Sigmoid colon (tissue), 7 donors: ENCODE measurements around the gene NTRK1. TPM values are rescaled to one million over a fixed set of nuclear protein-coding genes. Genes with fewer than 3 reads are reported as not detected.

ENCODE experiments used
- DNase-seq: peaks from one replicate; pipeline ENCODE4 v3.0.0-alpha.2; 2019
- H3K27ac ChIP-seq, 4 donors: fragments of 200-600 bp; sonication (generic); one replicate each; pipeline ENCODE4 v1.5.1; 2016 to 2019; ENCODE audit warnings: mild to moderate bottlenecking in 1 of 4
- H3K27me3 ChIP-seq, 3 donors: fragments of 200-600 bp; sonication (generic); one replicate each; pipeline ENCODE4 v1.5.1; 2019; ENCODE audit warnings: mild to moderate bottlenecking in 1 of 3
- H3K36me3 ChIP-seq, 4 donors: fragments of 200-600 bp; sonication (generic); one replicate each; pipeline ENCODE4 v1.5.1; 2016 to 2019
- H3K4me1 ChIP-seq, 4 donors: fragments of 200-600 bp; sonication (generic); one replicate each; pipeline ENCODE4 v1.5.1; 2017 to 2019
- H3K4me3 ChIP-seq, 4 donors: fragments of 200-600 bp; sonication (generic); one replicate each; pipeline ENCODE4 v1.5.1; 2017 to 2019; ENCODE audit warnings: mild to moderate bottlenecking in 2 of 4, moderate library complexity in 1 of 4
- H3K9me3 ChIP-seq, 4 donors: fragments of 200-600 bp in 3 of 4; sonication (generic) in 3 of 4; one replicate each; pipeline versions ENCODE4 v1.5.1 to v1.6.1; 2013 to 2019
- EP300 ChIP-seq, 4 donors: sonication (generic); formaldehyde crosslinking; IDR thresholded peaks; one replicate each; pipeline ENCODE4 v1.6.1; 2017; ENCODE audit warnings: antibody characterized with exemption in 4 of 4
- POLR2A ChIP-seq, 2 donors: fragments of 450-650 bp; IDR thresholded peaks; one replicate each; pipeline ENCODE4 v1.6.1; 2016; ENCODE audit warnings: antibody characterized with exemption in 2 of 2, mild to moderate bottlenecking in 2 of 2, moderate library complexity in 2 of 2
- POLR2AphosphoS5 ChIP-seq, 4 donors: sonication (generic); formaldehyde crosslinking; IDR thresholded peaks; one replicate each; pipeline ENCODE4 v1.6.1; 2017; ENCODE audit warnings: antibody characterized with exemption in 4 of 4
- WGBS, 2 donors: extraction: QIAGEN DNeasy Blood & Tissue Kit; methylation state at CpG; one replicate each; pipeline ENCODE4 v1.1.7; 2013; 5-methylcytosine and 5-hydroxymethylcytosine counted together
- intact Hi-C: fragments of 100-400 bp; cut with DNase I; formaldehyde crosslinking; loops from one replicate; pipeline ENCODE4 v1.15.1; 2023
- polyA plus RNA-seq, 3 donors: library from polyadenylated mRNA; stranded (reverse); fragments of 200-250 nt; gene quantifications; one replicate each; pipeline ENCODE4 v1.2.3, GENCODE V29; 2013
- total RNA-seq, 4 donors: library from RNA; depleted of rRNA; stranded (reverse); fragments of >200 nt; gene quantifications; one replicate each; pipeline ENCODE4 v1.1.0, GENCODE V29; 2016
- TF ChIP-seq, protein P1 (sequence below), 4 experiments: fragments of 450-650 bp in 3 of 4; fragments of 200-600 bp in 1 of 4; IDR thresholded peaks; one replicate each; pipeline ENCODE4 v1.5.1; 2016 to 2019; ENCODE audit warnings: antibody characterized with exemption in 4 of 4, mild to moderate bottlenecking in 3 of 4, moderate library complexity in 2 of 4
- donor health status: healthy with polysubstance abuse.
- donor health status: Bipolar disorder and iron deficiency.
- donor health status: healthy.

The NTRK1 gene
- total and polyA plus RNA-seq, 7 donors, result 0.42 to 4.9 (median 2.0) TPM; not detected in 1

DNA sequence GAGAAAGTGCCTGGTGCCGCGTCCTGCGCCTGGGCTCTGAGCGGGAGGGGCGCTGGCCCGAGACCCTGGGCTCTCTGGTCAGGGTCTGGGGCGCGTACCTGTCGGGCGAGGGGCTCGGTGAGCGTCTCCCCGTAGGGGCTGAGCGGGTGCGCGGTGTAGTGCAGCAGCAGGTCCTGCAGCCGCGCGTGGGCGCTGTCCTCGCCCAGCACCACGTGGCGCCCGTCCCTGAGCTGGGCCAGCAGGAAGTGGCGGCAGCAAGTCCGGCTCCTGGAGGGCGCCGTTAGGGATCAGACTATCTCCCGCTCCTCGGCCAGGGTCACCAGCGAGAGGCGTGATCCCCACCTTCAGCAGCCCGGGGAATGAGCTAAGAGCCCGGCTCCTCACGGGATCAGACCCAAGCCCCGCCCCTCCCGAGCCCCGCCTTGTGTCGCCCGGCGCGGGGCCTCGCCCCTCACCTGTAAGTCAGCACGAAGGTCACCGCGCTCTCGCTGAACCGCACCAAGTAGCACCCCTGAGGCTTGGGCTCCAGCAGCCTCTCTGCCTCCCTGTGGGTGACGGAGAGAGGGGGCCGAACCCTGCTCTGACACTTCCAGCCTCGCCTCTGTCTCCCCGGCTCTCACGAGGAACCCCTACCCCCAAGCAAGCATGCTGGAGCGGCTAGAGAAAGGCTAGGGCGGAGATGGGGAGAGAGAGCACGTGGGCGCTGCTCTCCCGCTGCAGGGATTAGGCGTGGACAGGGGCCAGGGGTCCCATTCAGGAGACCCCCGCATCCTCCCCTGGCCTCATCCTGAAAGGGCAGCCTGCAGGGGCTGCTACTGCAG lies 46.7 kb upstream of the NTRK1 start:
- Histone ChIP-seq H3K27ac (peak overlapping the region in 3 of 4 donors; percentile 57 to 77 (median 66)), H3K9me3 (no peaks in the 10 kb centered on the region), H3K4me3 (peak overlapping the region; percentile 13 to 54 (median 45)), H3K4me1 (peaks cover 0 to 17% (median 13%) of the 10 kb centered on the region in 4 donors), H3K27me3 (peaks cover 0 to 16% (median 0%) of the 10 kb centered on the region in 3 donors), H3K36me3 (no peaks in the 10 kb centered on the region)
- DNase-seq, result peak; percentile 83
- intact Hi-C loops, result no loop called here
- TF ChIP-seq, protein P1, sequence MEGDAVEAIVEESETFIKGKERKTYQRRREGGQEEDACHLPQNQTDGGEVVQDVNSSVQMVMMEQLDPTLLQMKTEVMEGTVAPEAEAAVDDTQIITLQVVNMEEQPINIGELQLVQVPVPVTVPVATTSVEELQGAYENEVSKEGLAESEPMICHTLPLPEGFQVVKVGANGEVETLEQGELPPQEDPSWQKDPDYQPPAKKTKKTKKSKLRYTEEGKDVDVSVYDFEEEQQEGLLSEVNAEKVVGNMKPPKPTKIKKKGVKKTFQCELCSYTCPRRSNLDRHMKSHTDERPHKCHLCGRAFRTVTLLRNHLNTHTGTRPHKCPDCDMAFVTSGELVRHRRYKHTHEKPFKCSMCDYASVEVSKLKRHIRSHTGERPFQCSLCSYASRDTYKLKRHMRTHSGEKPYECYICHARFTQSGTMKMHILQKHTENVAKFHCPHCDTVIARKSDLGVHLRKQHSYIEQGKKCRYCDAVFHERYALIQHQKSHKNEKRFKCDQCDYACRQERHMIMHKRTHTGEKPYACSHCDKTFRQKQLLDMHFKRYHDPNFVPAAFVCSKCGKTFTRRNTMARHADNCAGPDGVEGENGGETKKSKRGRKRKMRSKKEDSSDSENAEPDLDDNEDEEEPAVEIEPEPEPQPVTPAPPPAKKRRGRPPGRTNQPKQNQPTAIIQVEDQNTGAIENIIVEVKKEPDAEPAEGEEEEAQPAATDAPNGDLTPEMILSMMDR (IDR thresholded peaks at IDR 0.05), result peak in 3 of 4 experiments; percentile 31 to 53 (median 52)
- TF ChIP-seq EP300 (IDR thresholded peaks at IDR 0.05), result no peak
- 5 to 10% methylated on average over 60 of the region's 60 CpGs for WGBS, 2 donors

DNA sequence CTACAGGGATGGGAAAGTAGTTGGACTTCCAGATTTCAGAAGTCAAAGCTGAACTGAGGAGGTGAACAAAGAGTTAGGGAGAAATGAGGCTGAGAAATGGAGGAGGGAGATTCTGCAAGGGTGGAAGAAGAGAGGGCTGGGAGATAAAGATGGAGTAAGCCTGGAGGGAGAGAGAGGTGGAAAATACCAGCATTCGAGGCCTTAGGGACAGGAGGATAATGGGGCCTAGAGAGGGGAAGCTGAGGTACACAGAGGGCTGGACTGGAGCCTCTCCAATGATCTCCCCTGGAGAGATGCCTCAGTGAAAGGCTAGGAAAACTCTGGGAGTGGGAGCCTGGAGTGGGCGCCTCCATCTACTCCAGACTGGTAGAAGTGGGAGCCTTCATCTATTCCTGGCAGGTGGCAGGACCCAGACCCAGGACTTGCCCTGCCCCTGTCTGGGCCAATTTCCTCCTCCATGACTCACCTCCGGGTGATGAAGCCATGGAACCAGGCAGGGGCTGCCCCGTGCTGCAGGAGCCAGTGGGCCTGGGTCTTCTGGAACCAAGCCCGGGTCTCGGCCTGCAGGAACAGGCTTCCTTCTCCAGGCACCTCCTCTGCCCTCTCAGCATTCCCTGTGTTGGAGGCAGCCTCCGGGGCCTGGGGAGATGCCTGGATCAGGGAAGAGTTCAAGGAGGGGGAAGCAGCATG lies 45.9 kb upstream of the NTRK1 start:
- peak overlapping the region; percentile 57 to 77 (median 63) for H3K27ac ChIP-seq
- DNase-seq, result no peak
- no peaks in the 10 kb centered on the region for H3K9me3 ChIP-seq

DNA sequence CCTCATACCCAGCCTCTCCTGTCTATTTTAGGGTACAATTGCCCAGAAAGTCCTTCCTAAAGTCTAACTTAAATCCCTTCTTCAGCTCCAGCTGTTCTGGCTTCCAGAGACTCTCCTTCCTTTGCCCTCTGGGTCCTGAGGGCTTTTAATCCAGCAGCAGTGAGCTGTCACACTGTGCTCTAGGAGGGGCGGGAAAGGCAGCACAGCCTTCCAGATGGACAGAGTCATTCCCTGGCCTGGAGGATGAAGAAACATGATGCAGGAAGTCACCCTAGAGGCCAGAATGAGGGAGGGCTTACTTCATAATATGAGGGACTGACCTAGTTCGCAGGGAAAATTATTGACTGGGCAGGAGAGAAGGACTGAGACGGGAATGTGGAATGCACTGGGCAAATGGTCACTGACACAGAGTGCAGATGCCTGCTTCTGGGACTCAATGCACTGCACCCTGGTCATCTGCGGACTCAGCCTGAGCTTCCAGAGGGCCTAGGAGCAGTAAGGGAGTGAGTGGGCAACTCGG lies 45.3 kb upstream of the NTRK1 start:
- peaks cover 0 to 16% (median 0%) of the 10 kb centered on the region in 3 donors for H3K27me3 ChIP-seq
- TF ChIP-seq POLR2A (IDR thresholded peaks at IDR 0.05) (no peak), POLR2AphosphoS5 (IDR thresholded peaks at IDR 0.05) (peak; percentile 41 to 72 (median 56))
- WGBS, 2 donors, result 68% methylated on average over 5 of the region's 5 CpGs
- peaks cover 0 to 17% (median 13%) of the 10 kb centered on the region in 4 donors for H3K4me1 ChIP-seq
- peak; percentile 92 for DNase-seq
- H3K27ac ChIP-seq, result peak overlapping the region; percentile 57 to 77 (median 63)
- H3K36me3 ChIP-seq, result no peaks in the 10 kb centered on the region
- H3K4me3 ChIP-seq, result peak overlapping the region in 3 of 4 donors; percentile 22 to 36 (median 30)
- intact Hi-C loops, result no loop called here
- no peaks in the 10 kb centered on the region for H3K9me3 ChIP-seq

More for the DNA sequence above, 45.9 kb upstream of the NTRK1 start:
- Histone ChIP-seq H3K27me3 (peaks cover 0 to 16% (median 0%) of the 10 kb centered on the region in 3 donors), H3K4me3 (peak overlapping the region in 2 of 4 donors; percentile 52 to 54), H3K36me3 (no peaks in the 10 kb centered on the region), H3K4me1 (peaks cover 0 to 17% (median 13%) of the 10 kb centered on the region in 4 donors)
- 84 to 86% methylated on average over 7 of the region's 7 CpGs for WGBS, 2 donors
- no peak for TF ChIP-seq EP300 (IDR thresholded peaks at IDR 0.05)
- TF ChIP-seq POLR2A (IDR thresholded peaks at IDR 0.05), result no peak
- TF ChIP-seq, protein P1 (IDR thresholded peaks at IDR 0.05), result no peak
- TF ChIP-seq POLR2AphosphoS5 (IDR thresholded peaks at IDR 0.05), result no peak
- intact Hi-C loops, result no loop called here

DNA sequence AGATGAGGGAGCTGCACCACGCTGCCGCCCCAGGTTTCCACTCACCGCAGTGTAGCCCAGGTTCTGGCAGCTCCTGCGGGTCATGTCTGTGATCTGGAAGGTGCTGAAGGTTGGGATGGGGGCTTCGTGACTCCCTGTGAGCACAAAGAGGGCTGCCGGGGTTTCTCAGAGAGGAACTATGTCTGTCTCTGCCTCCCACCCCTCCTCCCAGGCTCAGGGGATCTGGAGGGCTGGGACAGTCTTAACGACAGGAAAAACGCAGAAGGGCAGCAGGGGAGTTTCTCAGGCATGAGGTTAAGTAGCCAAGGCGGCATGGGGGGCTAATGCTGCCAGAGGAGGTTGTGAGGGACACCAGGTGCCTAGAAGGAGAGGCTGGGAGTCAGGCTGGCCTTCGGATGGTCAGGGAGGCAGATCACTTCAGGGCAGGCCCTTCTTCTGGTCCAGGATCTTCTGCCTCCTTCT lies 44.7 kb upstream of the NTRK1 start:
- no peak for TF ChIP-seq POLR2AphosphoS5 (IDR thresholded peaks at IDR 0.05)
- TF ChIP-seq EP300 (IDR thresholded peaks at IDR 0.05), result no peak
- no peak for TF ChIP-seq POLR2A (IDR thresholded peaks at IDR 0.05)
- TF ChIP-seq, protein P1 (IDR thresholded peaks at IDR 0.05), result no peak
- Histone ChIP-seq H3K9me3 (no peaks in the 10 kb centered on the region), H3K4me3 (peak overlapping the region in 3 of 4 donors; percentile 22 to 36 (median 30)), H3K27me3 (peaks cover 0 to 16% (median 0%) of the 10 kb centered on the region in 3 donors), H3K36me3 (no peaks in the 10 kb centered on the region), H3K27ac (peak overlapping the region; percentile 57 to 72 (median 61)), H3K4me1 (peaks cover 0 to 17% (median 13%) of the 10 kb centered on the region in 4 donors)
- 68 to 75% methylated on average over 10 of the region's 10 CpGs for WGBS, 2 donors
- intact Hi-C loops, result no loop called here
- DNase-seq, result no peak
